Measurements from ENCODE around the gene ANKZF1. TPM values are rescaled to one million over a fixed set of nuclear protein-coding genes. Genes with fewer than 3 reads are reported as not detected.

Gene ANKZF1
- total and polyA plus RNA-seq, 10 of the 15 experiments (the other 5 are each of a cell fraction or from before 2014, with no cell fraction given), result 3.1 to 104 (median 35.0) TPM

DNA sequence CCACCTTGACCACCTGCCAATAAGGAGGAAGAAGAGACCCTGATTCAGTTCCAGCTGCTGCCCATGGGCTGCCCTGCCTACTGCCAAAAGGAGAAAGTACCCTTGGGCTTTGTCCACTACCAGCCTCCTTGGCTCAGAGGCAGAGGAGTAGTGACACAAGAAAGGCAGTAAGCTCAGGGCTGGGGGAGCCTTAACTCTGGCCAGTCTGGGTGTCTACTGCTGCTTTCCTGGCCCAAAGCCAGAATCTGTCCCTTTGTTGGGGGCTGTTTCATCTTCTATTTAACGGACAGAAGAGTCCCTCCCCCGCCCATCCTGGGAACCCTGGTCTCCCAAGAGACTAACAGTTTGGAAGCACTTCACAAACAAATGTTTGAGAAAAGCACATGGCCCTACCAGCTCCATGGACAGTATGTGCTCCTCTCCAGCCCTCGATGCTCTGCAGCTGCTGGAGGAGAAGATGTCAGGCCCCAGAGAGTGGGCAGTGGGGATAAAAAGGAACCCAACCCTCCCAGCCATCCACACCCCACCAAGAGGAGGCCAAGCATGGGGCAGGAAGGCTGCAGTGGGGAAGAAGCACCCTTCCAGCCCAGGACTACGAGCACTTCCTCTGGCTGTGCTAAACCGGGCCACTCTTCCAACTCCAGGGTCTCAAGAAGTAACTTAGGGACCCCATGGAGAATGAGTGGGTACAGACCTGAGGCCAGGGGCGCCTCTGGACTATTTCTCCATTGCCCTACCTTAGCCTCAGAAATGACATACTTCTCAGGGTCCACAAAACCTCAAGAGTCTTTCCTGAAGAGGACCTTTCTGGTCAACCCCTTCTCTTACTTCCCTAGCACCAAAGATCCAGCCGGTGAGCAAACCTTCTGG lies 1.3 kb upstream of the ANKZF1 start:
- Histone ChIP-seq H4K20me1 (ENCODE audit: control insufficient read depth, insufficient read depth) (no peaks in the 10 kb centered on the region), H3K27ac (ENCODE audit: control insufficient read depth, insufficient read depth) (peak overlapping the region; percentile 87), H3K9me3 (replicated peaks; ENCODE audit: control insufficient read depth, insufficient read depth, low read length) (no peaks in the 10 kb centered on the region), H3K4me3 (peak overlapping the region; percentile 97), H2AFZ (ENCODE audit: control insufficient read depth, low read depth, low read length) (no peak overlapping the region), H3K9ac (ENCODE audit: control insufficient read depth, insufficient read depth, low read length) (peak overlapping the region; percentile 92), H3K4me2 (ENCODE audit: control insufficient read depth, insufficient read depth) (peak overlapping the region; percentile 38), H3K4me1 (ENCODE audit: control insufficient read depth, insufficient read depth, low read length) (peaks cover 15% of the 10 kb centered on the region), H3K79me2 (ENCODE audit: control insufficient read depth, insufficient read depth, low read length) (peaks cover 44% of the 10 kb centered on the region), H3K36me3 (ENCODE audit: control insufficient read depth in 2 of 2, insufficient read depth in 2 of 2, low read length in 1 of 2) (peaks cover 4 to 28% of the 10 kb centered on the region in 2 experiments), H3K27me3 (replicated peaks in 1 of 2; ENCODE audit: control insufficient read depth in 2 of 2, insufficient read depth in 2 of 2, low read length in 1 of 2) (no peaks in the 10 kb centered on the region)
- ChIA-PET RAD21 (ENCODE audit: unreplicated experiment) (interaction anchor here (0.5 to 2.6 kb wide), 11 partner anchors 10 to 67 kb away, joined by 3 to 13 read pairs (median 4); partner anchors contain the start of genes ABCB6 and TUBA4A), POLR2A (interaction anchor here (0.6 to 3.5 kb wide), 17 partner anchors 8 to 343 kb away, joined by 3 to 45 read pairs (median 4); partner anchors contain the start of genes ABCB6, DNAJB2, DNPEP and GLB1L), SMC1A (ENCODE audit: uncharacterized antibody, unreplicated experiment) (interaction anchor here (0.8 to 2.7 kb wide), 8 partner anchors 9 to 69 kb away, joined by 3 to 22 read pairs (median 8); partner anchors contain the start of genes ABCB6, GLB1L, STK16 and TUBA4B), CTCF (interaction anchor here (0.7 to 2.8 kb wide), 8 partner anchors 9 to 898 kb away, joined by 3 to 16 read pairs (median 7); partner anchors contain the start of gene ABCB6)
- no peak for FAIRE-seq
- no peak for TF ChIP-seq BRCA1 (IDR thresholded peaks at IDR 0.05; ENCODE audit: low read depth, low read length)
- no peak for TF ChIP-seq ATF7 (IDR thresholded peaks at IDR 0.05; ENCODE audit: low read depth)
- TF ChIP-seq SPI1 (IDR thresholded peaks at IDR 0.05; ENCODE audit: borderline replicate concordance, insufficient read depth, low read depth, low read length), result 0 out of 2 replicates have a peak, but pooled peaks have one; percentile 8
- BruUV-seq (replicated peaks), result no TSS peak
- no peak for DNase-seq (ENCODE audit: low read depth, low spot score)
- no peak for ATAC-seq
- WGBS (ENCODE audit: insufficient coverage, insufficient replicate concordance, low lambda C conversion rate, missing lambda C conversion rate), result 28% methylated on average over 7 of the region's 7 CpGs
- in situ Hi-C loops (cut with MboI), result no loop called here
- intact Hi-C loops (cut with micrococcal nuclease; ENCODE audit: unreplicated experiment), result loop anchor here (2.0 kb wide), 1 partner anchor 25 kb away; the partner anchor contains the start of genes TUBA4A and TUBA4B
